GM23338 (cell line): ENCODE data around the gene CIDEB. TPM values are rescaled to one million over a fixed set of nuclear protein-coding genes. Genes with fewer than 3 reads are reported as not detected.

Experiments
- ATAC-seq: fragments of 200-7000 bp; cut with Tn5 transposase; 3 replicates; pipeline ENCODE4 v1.9.1; 2020
- DNase-seq: peaks from one replicate; pipeline ENCODE4 v3.0.0-alpha.2; 2015; ENCODE audit warnings: low spot score
- H2AFZ ChIP-seq: fragments of 200-600 bp; sonication (generic); 2 replicates; pipeline ENCODE4 v1.8.0; 2016; ENCODE audit warnings: antibody characterized with exemption, mild to moderate bottlenecking, moderate library complexity
- H3F3A ChIP-seq: fragments of 200-600 bp; sonication (generic); replicated peaks from 2 replicates; pipeline ENCODE4 v1.8.0; 2017; ENCODE audit warnings: antibody characterized with exemption, mixed run types, low read depth
- H3K27ac ChIP-seq: fragments of 200-600 bp; sonication (generic); 2 replicates; pipeline ENCODE4 v1.6.1; 2016; ENCODE audit warnings: low read depth
- H3K27me3 ChIP-seq: fragments of 200-600 bp; sonication (generic); 2 replicates; pipeline ENCODE4 v1.8.0; 2016; ENCODE audit warnings: mild to moderate bottlenecking, mixed run types, moderate library complexity; ENCODE audit not compliant: insufficient read depth
- H3K36me3 ChIP-seq: fragments of 200-600 bp; sonication (generic); 2 replicates; pipeline ENCODE4 v1.8.0; 2016; ENCODE audit warnings: mild to moderate bottlenecking; ENCODE audit not compliant: insufficient read depth
- H3K4me1 ChIP-seq: fragments of 200-600 bp; sonication (generic); 2 replicates; pipeline ENCODE4 v1.8.0; 2016; ENCODE audit warnings: mild to moderate bottlenecking, moderate library complexity; ENCODE audit not compliant: insufficient read depth
- H3K4me2 ChIP-seq: fragments of 200-600 bp; sonication (generic); 2 replicates; pipeline ENCODE4 v1.7.1; 2017; ENCODE audit warnings: mixed run types
- H3K4me3 ChIP-seq: fragments of 200-600 bp; sonication (generic); 2 replicates; pipeline ENCODE4 v1.6.1; 2016; ENCODE audit warnings: mixed run types
- H3K79me2 ChIP-seq: fragments of 200-600 bp; sonication (generic); replicated peaks from 2 replicates; pipeline ENCODE4 v1.8.0; 2017; ENCODE audit warnings: mild to moderate bottlenecking; ENCODE audit not compliant: insufficient read depth
- H3K9me2 ChIP-seq: fragments of 200-600 bp; sonication (generic); 2 replicates; pipeline ENCODE4 v1.8.0; 2017; ENCODE audit not compliant: insufficient read depth
- H4K20me1 ChIP-seq: fragments of 200-600 bp; sonication (generic); replicated peaks from 2 replicates; pipeline ENCODE4 v1.8.0; 2017; ENCODE audit warnings: mild to moderate bottlenecking; ENCODE audit not compliant: insufficient read depth
- H3K27ac Mint-ChIP-seq: 2 replicates; pipeline ENCODE4 v1.8.0; 2020; ENCODE audit warnings: inconsistent platforms, mild to moderate bottlenecking, moderate library complexity, mixed read lengths
- H3K27me3 Mint-ChIP-seq: 3 replicates; pipeline ENCODE4 v1.8.0; 2022; ENCODE audit warnings: low read depth, mild to moderate bottlenecking, moderate library complexity, mixed read lengths, inconsistent platforms; ENCODE audit not compliant: insufficient read depth, poor library complexity
- H3K36me3 Mint-ChIP-seq: 3 replicates; pipeline ENCODE4 v1.8.0; 2021; ENCODE audit warnings: low read depth, mild to moderate bottlenecking, inconsistent platforms, moderate library complexity, mixed read lengths
- H3K4me1 Mint-ChIP-seq: 3 replicates; pipeline ENCODE4 v1.8.0; 2020; ENCODE audit warnings: mild to moderate bottlenecking, inconsistent platforms, mixed read lengths
- H3K4me3 Mint-ChIP-seq: 3 replicates; pipeline ENCODE4 v1.8.0; 2021; ENCODE audit warnings: moderate library complexity, mild to moderate bottlenecking, inconsistent platforms, mixed read lengths
- H3K9me3 Mint-ChIP-seq: 3 replicates; pipeline ENCODE4 v1.8.0; 2020; ENCODE audit warnings: moderate library complexity, mild to moderate bottlenecking, inconsistent platforms, mixed read lengths
- CREB1 ChIP-seq: fragments of 250-450 bp; sonication (Bioruptor Pico); IDR thresholded peaks from 2 replicates; pipeline ENCODE4 v1.5.0; 2020; ENCODE audit warnings: low read depth, mild to moderate bottlenecking, moderate library complexity
- CTCF ChIP-seq, 2 experiments: fragments of 200-600 bp in 1 of 2; sonication (generic) in 1 of 2; conservative IDR thresholded peaks; 2 replicates each; pipeline versions ENCODE4 v1.5.1 to v1.6.1; 2016 to 2017; ENCODE audit warnings: antibody characterized with exemption in 2 of 2, low read depth in 2 of 2, mild to moderate bottlenecking in 2 of 2, moderate library complexity in 1 of 2
- ETS1 ChIP-seq: IDR thresholded peaks from 2 replicates; pipeline ENCODE4 v1.6.1; 2016; ENCODE audit warnings: antibody characterized with exemption
- EZH2 ChIP-seq: fragments of 200-600 bp; sonication (generic); IDR thresholded peaks from one replicate; pipeline ENCODE4 v1.8.0; 2017; ENCODE audit warnings: antibody characterized with exemption, mild to moderate bottlenecking, low read depth; ENCODE audit not compliant: unreplicated experiment
- EZH2phosphoT487 ChIP-seq: fragments of 200-600 bp; sonication (generic); IDR thresholded peaks from one replicate; pipeline ENCODE4 v1.8.1; 2018; ENCODE audit warnings: antibody characterized with exemption; ENCODE audit not compliant: unreplicated experiment
- JUNB ChIP-seq: IDR thresholded peaks from one replicate; pipeline ENCODE4 v1.6.1; 2016; ENCODE audit warnings: antibody characterized with exemption; ENCODE audit not compliant: unreplicated experiment
- NANOG ChIP-seq: IDR thresholded peaks from 2 replicates; pipeline ENCODE4 v1.6.1; 2016; ENCODE audit warnings: antibody characterized with exemption, borderline replicate concordance
- POLR2AphosphoS5 ChIP-seq: IDR thresholded peaks from 2 replicates; pipeline ENCODE4 v1.6.1; 2016; ENCODE audit warnings: antibody characterized with exemption, low read depth
- REST ChIP-seq: IDR thresholded peaks from one replicate; pipeline ENCODE4 v1.6.1; 2018; ENCODE audit warnings: antibody characterized with exemption; ENCODE audit not compliant: unreplicated experiment
- STAT1 ChIP-seq: IDR thresholded peaks from one replicate; pipeline ENCODE4 v1.6.1; 2016; ENCODE audit warnings: antibody characterized with exemption; ENCODE audit not compliant: unreplicated experiment
- ZNF114 ChIP-seq: fragments of 250-450 bp; sonication (Bioruptor Pico); IDR thresholded peaks from 2 replicates; pipeline ENCODE4 v1.5.0; 2020; ENCODE audit warnings: mild to moderate bottlenecking, moderate library complexity
- ZNF331 ChIP-seq: fragments of 250-450 bp; sonication (Bioruptor Pico); IDR thresholded peaks from 2 replicates; pipeline ENCODE4 v1.5.0; 2020; ENCODE audit warnings: low read depth, mild to moderate bottlenecking, moderate library complexity
- ZNF462 ChIP-seq: fragments of 250-450 bp; sonication (Bioruptor Pico); IDR thresholded peaks from 2 replicates; pipeline ENCODE4 v1.5.0; 2020; ENCODE audit warnings: mild to moderate bottlenecking, moderate library complexity
- polyA plus RNA-seq: library from polyadenylated mRNA; unstranded; fragments of >200 nt; fragmentation: Nextera tagmentation; extraction: Ambion mirVana; gene quantifications from 2 replicates; pipeline ENCODE4 v1.2.1, GENCODE V29; 2016
- total RNA-seq: library from RNA; depleted of rRNA; stranded (reverse); fragments of >200 nt; shearing (Covaris generic); gene quantifications from 2 replicates; pipeline ENCODE4 v1.2.3, GENCODE V29; 2014

The CIDEB gene
- total and polyA plus RNA-seq, 2 experiments from 2014 or later: 3.4 to 4.6 TPM

GRCh38 chr14:24266344-24267244 lies 41.2 kb downstream of the CIDEB start:
- no peaks in the 10 kb centered on the region for H3K9me2 ChIP-seq
- no peak for DNase-seq
- H3K27ac Mint-ChIP-seq: no peak overlapping the region

More at GRCh38 chr14:24266344-24267244, 41.2 kb downstream of the CIDEB start:
- H3K36me3 ChIP-seq: no peaks in the 10 kb centered on the region
- no peak overlapping the region for H3K27ac ChIP-seq
- no peaks in the 10 kb centered on the region for H4K20me1 ChIP-seq
- Mint-ChIP-seq H3K4me1 (peaks cover 4% of the 10 kb centered on the region; the same call in 2 of the 3 replicates), H3K4me3 (no peak overlapping the region), H3K27me3 (peaks cover 7% of the 10 kb centered on the region), H3K9me3 (no peaks in the 10 kb centered on the region; the same call in 2 of the 3 replicates), H3K36me3 (peaks cover 6% of the 10 kb centered on the region; the same call in 2 of the 3 replicates)
- no peak overlapping the region for H3K4me2 ChIP-seq
- no peak for ATAC-seq
- peaks cover 6% of the 10 kb centered on the region; the same call in 1 of the 2 replicates for H3K4me1 ChIP-seq
- no peak overlapping the region for H2AFZ ChIP-seq
- H3K79me2 ChIP-seq: no peaks in the 10 kb centered on the region
- TF ChIP-seq ZNF331 (CRISPR knock-in tag) (no peak), CTCF (conservative IDR thresholded peaks at IDR 0.05; ENCODE audit: low read depth in 2 of 2) (no peak), CREB1 (CRISPR knock-in tag) (no peak), JUNB (no peak), EZH2 (no peak), STAT1 (no peak), REST (no peak), POLR2AphosphoS5 (no peak), NANOG (no peak), ZNF462 (CRISPR knock-in tag) (no peak), ETS1 (no peak), EZH2phosphoT487 (no peak), ZNF114 (CRISPR knock-in tag) (no peak)
- no peaks in the 10 kb centered on the region for H3K27me3 ChIP-seq
- H3F3A ChIP-seq: 0 out of 2 replicates have a peak, but pooled peaks cover 6% of the 10 kb centered on the region
- no peak overlapping the region for H3K4me3 ChIP-seq
